ENCODE data around the gene SCARB1. TPM values are rescaled to one million over a fixed set of nuclear protein-coding genes. Genes with fewer than 3 reads are reported as not detected.

SCARB1 gene
- total and polyA plus RNA-seq, 2 of the 13 experiments (the other 11 are each of a cell fraction or from before 2014, with no cell fraction given) = 63.4 to 160 TPM

DNA sequence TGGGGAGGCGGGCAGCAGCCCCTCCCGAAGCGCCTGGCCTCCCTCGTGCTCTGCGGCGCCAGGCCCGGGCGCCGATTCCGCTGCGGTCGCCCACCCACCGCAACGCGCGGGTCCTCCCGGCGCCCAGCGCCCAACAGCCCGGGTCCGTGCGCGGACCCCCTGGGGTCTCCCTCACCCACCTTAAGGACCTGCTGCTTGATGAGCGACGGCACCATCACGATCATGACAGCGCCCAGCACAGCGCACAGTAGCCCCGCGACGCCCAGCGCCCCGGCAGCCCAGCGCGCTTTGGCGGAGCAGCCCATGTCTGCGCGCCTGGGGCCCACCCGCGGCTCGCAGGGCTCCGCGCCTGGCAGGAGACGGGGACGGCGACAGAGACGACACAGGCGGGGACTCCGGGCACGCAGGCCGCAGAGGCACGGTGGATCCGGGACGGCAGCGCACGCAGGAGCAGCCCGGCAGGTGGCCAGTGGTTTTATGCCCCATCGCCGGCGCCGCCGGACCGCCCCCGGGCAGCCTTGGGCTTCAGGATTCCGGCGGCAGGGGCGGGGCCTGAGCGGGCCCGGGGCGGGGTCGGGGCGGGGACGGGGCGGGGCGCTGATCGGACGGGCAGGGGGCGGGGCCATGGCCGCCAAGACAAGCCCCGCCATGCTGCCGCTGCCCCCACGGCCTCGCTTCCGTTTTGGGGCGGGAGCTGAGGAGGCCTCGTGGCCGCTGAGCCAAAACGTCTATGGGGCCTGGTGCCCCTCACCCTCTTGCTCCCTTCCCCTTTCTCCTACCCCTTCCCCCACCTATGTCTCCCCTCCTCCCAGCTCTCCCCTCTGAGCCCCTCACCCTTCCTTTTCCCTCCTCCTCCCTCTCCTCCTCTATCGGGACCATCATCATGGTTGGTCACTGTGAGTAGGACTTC lies at the start of gene SCARB1 (continued):
- TF ChIP-seq, protein P1, sequence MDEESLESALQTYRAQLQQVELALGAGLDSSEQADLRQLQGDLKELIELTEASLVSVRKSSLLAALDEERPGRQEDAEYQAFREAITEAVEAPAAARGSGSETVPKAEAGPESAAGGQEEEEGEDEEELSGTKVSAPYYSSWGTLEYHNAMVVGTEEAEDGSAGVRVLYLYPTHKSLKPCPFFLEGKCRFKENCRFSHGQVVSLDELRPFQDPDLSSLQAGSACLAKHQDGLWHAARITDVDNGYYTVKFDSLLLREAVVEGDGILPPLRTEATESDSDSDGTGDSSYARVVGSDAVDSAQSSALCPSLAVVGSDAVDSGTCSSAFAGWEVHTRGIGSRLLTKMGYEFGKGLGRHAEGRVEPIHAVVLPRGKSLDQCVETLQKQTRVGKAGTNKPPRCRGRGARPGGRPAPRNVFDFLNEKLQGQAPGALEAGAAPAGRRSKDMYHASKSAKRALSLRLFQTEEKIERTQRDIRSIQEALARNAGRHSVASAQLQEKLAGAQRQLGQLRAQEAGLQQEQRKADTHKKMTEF (CRISPR knock-in tag; IDR thresholded peaks at IDR 0.05) = peak; percentile 81; the same call in 1 of the 2 replicates
- TF ChIP-seq GTF2F1 (IDR thresholded peaks at IDR 0.05; ENCODE audit: low read length) (no peak), TBX2 (CRISPR knock-in tag; IDR thresholded peaks at IDR 0.05; ENCODE audit: borderline replicate concordance) (no peak), ATF4 (CRISPR knock-in tag; IDR thresholded peaks at IDR 0.05) (0 out of 4 replicates have a peak, but pooled peaks of 1 of the 2 experiments have one; percentile 14), ATAD3A (CRISPR knock-in tag; IDR thresholded peaks at IDR 0.05) (no peak), ZSCAN12 (CRISPR knock-in tag; IDR thresholded peaks at IDR 0.05) (no peak; the same call in 1 of the 2 replicates), ZBTB33 (CRISPR knock-in tag; IDR thresholded peaks at IDR 0.05) (no peak; the same call in 1 of the 2 replicates), SCMH1 (CRISPR knock-in tag; IDR thresholded peaks at IDR 0.05; ENCODE audit: borderline replicate concordance) (no peak), MTA1 (CRISPR knock-in tag; IDR thresholded peaks at IDR 0.05; ENCODE audit: borderline replicate concordance) (no peak; the same call in 1 of the 2 replicates), HOXA9 (CRISPR knock-in tag; IDR thresholded peaks at IDR 0.05; ENCODE audit: borderline replicate concordance) (peak; percentile 75; the same call in 1 of the 2 replicates), HNRNPLL (IDR thresholded peaks at IDR 0.05; ENCODE audit: low read depth, low read length, poor library complexity, severe bottlenecking) (peak; percentile 63), MZF1 (CRISPR knock-in tag; IDR thresholded peaks at IDR 0.05; ENCODE audit: borderline replicate concordance) (no peak), MTF1 (CRISPR knock-in tag; IDR thresholded peaks at IDR 0.05) (no peak), ZNF20 (CRISPR knock-in tag; IDR thresholded peaks at IDR 0.05) (no peak), ZNF574 (CRISPR knock-in tag; IDR thresholded peaks at IDR 0.05) (peak; percentile 61), ZNF782 (CRISPR knock-in tag; IDR thresholded peaks at IDR 0.05; ENCODE audit: borderline replicate concordance) (peak; percentile 44; the same call in 1 of the 2 replicates)
- TF ChIP-seq, protein P2, sequence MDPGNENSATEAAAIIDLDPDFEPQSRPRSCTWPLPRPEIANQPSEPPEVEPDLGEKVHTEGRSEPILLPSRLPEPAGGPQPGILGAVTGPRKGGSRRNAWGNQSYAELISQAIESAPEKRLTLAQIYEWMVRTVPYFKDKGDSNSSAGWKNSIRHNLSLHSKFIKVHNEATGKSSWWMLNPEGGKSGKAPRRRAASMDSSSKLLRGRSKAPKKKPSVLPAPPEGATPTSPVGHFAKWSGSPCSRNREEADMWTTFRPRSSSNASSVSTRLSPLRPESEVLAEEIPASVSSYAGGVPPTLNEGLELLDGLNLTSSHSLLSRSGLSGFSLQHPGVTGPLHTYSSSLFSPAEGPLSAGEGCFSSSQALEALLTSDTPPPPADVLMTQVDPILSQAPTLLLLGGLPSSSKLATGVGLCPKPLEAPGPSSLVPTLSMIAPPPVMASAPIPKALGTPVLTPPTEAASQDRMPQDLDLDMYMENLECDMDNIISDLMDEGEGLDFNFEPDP (CRISPR knock-in tag; conservative IDR thresholded peaks at IDR 0.05) = no peak
